ENCODE data around the gene PCDHA12.
"Not testable (repeated sequence)": the region's sequence is repeated elsewhere in the genome, so short reads cannot be mapped to it uniquely, and the experiment has no call there.

The PCDHA12 gene

DNA sequence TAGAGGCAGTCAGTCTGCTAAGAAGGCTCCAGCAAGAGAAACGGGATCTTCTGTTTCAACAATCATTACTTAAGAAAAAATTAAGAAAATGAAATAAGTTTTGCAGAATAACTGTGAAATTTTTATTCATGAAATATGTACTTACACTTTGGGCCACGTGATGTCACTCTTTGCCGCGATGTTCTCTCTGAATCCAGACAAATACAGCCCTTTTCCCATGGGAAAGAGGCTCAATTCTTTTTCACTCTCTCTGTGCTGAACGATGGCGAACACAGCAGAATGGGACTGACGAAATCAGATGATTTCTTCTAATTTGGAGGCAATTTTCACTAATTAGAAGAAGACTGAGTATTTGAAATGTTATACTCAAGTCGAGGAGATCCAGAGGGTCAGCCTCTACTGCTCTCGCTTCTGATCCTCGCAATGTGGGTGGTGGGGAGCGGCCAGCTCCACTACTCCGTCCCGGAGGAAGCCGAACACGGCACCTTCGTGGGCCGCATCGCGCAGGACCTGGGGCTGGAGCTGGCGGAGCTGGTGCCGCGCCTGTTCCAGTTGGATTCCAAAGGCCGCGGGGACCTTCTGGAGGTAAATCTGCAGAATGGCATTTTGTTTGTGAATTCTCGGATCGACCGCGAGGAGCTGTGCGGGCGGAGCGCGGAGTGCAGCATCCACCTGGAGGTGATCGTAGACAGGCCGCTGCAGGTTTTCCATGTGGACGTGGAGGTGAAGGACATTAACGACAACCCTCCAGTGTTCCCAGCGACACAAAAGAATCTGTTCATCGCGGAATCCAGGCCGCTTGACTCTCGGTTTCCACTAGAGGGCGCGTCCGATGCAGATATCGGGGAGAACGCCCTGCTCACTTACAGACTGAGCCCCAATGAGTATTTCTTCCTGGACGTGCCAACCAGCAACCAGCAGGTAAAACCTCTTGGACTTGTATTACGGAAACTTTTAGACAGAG, 26.7 kb upstream of the PCDHA12 start, which contains the start of gene PCDHA9:
Gene PCDHA9, plus strand, starts transcription at position 244 of the 964 bp plus-strand sequence. Its CDS starts 114 bp downstream, at position 358.
- not testable (repeated sequence) for H3K9me3 Mint-ChIP-seq; H3K27ac Mint-ChIP-seq; H3K4me1 Mint-ChIP-seq (ENCODE audit: low read depth); H3K36me3 Mint-ChIP-seq (ENCODE audit: low read depth); H3K4me3 Mint-ChIP-seq; DNase-seq
- H3K27me3 Mint-ChIP-seq = peaks cover 14% of the 10 kb centered on the region

- H3K27ac Mint-ChIP-seq; H3K9me3 Mint-ChIP-seq; DNase-seq; H3K36me3 Mint-ChIP-seq (ENCODE audit: low read depth); H3K4me3 Mint-ChIP-seq; H3K4me1 Mint-ChIP-seq (ENCODE audit: low read depth): not testable (repeated sequence)
- peaks cover 18% of the 10 kb centered on the region for H3K27me3 Mint-ChIP-seq
These were observed 25.1 kb upstream of the PCDHA12 start for GRCh38 chr5:140849831-140850634.

DNA sequence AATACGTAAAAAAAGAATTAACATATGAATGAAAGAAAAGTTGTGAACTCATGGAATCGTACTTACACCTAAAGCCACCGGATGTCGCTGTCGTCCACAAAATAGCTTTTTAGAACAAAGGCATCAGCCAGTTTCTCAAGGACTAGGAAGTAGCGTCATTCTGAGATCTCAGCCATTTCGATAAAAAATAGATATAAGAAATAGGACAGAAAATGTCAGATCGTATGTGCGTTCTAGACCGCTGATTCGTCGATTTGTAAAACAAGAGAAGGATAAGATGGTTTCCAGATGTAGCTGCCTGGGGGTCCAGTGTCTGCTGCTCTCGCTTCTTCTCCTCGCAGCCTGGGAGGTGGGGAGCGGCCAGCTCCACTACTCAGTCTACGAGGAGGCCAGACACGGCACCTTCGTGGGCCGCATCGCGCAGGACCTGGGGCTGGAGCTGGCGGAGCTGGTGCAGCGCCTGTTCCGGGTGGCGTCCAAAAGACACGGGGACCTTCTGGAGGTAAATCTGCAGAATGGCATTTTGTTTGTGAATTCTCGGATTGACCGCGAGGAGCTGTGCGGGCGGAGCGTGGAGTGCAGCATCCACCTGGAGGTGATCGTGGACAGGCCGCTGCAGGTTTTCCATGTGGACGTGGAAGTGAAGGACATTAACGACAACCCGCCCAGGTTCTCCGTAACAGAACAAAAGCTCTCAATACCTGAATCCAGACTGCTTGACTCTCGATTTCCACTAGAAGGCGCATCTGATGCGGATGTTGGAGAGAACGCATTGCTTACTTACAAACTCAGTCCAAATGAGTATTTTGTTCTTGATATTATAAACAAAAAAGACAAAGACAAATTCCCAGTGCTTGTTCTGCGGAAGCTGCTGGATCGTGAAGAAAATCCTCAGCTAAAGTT, 19.1 kb upstream of the PCDHA12 start, which contains the start of gene PCDHA10:
Gene PCDHA10, plus strand, starts transcription at position 126 of the 903 bp plus-strand sequence. Its CDS starts 152 bp downstream, at position 278.
- H3K9me3 Mint-ChIP-seq = peaks cover 5% of the 10 kb centered on the region
- H3K27me3 Mint-ChIP-seq = peaks cover 29% of the 10 kb centered on the region
- no peak for DNase-seq
- H3K4me1 Mint-ChIP-seq (ENCODE audit: low read depth) = no peaks in the 10 kb centered on the region
- no peak within 1 kb of the TSS for H3K27ac Mint-ChIP-seq
- H3K4me3 Mint-ChIP-seq = no peak within 1 kb of the TSS
- no peaks in the 10 kb centered on the region for H3K36me3 Mint-ChIP-seq (ENCODE audit: low read depth)

DNA sequence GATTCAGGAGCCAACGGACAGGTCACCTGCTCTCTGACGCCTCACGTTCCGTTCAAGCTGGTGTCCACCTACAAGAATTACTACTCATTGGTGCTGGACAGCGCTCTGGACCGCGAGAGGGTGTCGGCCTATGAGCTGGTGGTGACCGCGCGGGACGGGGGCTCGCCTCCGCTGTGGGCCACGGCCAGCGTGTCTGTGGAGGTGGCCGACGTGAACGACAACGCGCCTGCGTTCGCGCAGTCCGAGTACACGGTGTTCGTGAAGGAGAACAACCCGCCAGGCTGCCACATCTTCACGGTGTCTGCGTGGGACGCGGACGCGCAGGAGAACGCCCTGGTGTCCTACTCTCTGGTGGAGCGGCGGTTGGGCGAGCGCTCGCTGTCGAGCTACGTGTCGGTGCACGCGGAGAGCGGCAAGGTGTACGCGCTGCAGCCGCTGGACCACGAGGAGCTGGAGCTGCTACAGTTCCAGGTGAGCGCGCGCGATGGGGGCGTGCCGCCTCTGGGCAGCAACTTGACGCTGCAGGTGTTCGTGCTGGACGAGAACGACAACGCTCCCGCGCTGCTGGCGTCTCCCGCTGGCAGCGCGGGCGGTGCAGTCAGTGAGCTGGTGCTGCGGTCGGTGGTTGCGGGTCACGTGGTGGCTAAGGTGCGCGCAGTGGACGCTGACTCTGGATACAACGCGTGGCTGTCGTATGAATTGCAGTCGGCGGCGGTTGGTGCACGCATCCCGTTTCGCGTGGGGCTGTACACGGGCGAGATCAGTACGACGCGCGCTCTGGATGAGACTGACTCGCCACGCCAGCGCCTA, 17.7 kb upstream of the PCDHA12 start:
- H3K4me1 Mint-ChIP-seq (ENCODE audit: low read depth) = no peaks in the 10 kb centered on the region
- no peak overlapping the region for H3K4me3 Mint-ChIP-seq
- no peak for DNase-seq
- no peak overlapping the region for H3K27ac Mint-ChIP-seq
- H3K27me3 Mint-ChIP-seq = peaks cover 43% of the 10 kb centered on the region
- peaks cover 16% of the 10 kb centered on the region for H3K9me3 Mint-ChIP-seq
- H3K36me3 Mint-ChIP-seq (ENCODE audit: low read depth) = no peaks in the 10 kb centered on the region

GRCh38 chr5:140857987-140858240, 17.2 kb upstream of the PCDHA12 start:
- Mint-ChIP-seq H3K4me1 (ENCODE audit: low read depth) (no peaks in the 10 kb centered on the region), H3K27me3 (peaks cover 47% of the 10 kb centered on the region), H3K27ac (no peak overlapping the region), H3K9me3 (peaks cover 18% of the 10 kb centered on the region), H3K4me3 (no peak overlapping the region), H3K36me3 (ENCODE audit: low read depth) (no peaks in the 10 kb centered on the region)
- no peak for DNase-seq

GRCh38 chr5:140862441-140863295, 12.4 kb upstream of the PCDHA12 start:
- no peaks in the 10 kb centered on the region for H3K4me1 Mint-ChIP-seq (ENCODE audit: low read depth)
- no peaks in the 10 kb centered on the region for H3K36me3 Mint-ChIP-seq (ENCODE audit: low read depth)
- peaks cover 39% of the 10 kb centered on the region for H3K27me3 Mint-ChIP-seq

DNA sequence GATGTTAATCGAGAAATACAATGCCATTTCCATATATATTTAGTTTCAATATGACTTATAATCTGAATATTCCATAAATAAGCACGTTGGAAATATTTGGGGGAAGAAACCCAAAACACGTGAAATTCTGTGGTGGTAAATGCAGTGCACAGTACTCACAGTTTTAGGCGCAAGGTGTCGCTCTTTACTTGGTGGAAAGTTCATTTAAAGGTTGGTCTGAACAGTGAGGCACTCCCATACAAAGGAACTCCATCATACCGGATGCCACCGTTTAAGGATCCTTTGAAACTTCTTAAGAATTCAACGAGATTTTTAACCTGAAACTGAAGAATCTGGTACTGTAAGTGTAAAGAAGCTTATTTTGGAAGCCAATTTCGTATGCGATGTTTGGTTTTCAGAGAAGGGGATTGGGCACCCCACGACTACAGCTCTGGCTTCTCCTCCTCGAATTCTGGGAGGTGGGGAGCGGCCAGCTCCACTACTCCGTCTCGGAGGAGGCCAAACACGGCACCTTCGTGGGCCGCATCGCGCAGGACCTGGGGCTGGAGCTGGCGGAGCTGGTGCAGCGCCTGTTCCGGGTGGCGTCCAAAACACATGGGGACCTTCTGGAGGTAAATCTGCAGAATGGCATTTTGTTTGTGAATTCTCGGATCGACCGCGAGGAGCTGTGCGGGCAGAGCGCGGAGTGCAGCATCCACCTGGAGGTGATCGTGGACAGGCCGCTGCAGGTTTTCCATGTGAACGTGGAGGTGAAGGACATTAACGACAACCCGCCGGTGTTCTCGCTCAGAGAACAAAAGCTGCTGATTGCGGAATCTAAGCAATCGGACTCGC, 6.2 kb upstream of the PCDHA12 start, which contains the start of gene PCDHA11:
Gene PCDHA11, plus strand, starts transcription at position 237 of the 834 bp plus-strand sequence. Its CDS starts 147 bp downstream, at position 384.
- Mint-ChIP-seq H3K36me3 (ENCODE audit: low read depth) (peaks cover 7% of the 10 kb centered on the region), H3K4me3 (no peak within 1 kb of the TSS), H3K4me1 (ENCODE audit: low read depth) (no peaks in the 10 kb centered on the region), H3K27me3 (peaks cover 44% of the 10 kb centered on the region), H3K27ac (no peak within 1 kb of the TSS), H3K9me3 (peaks cover 16% of the 10 kb centered on the region)
- DNase-seq = no peak

More at GRCh38 chr5:140862441-140863295, 12.4 kb upstream of the PCDHA12 start:
- H3K4me3 Mint-ChIP-seq = no peak overlapping the region
- H3K9me3 Mint-ChIP-seq = peaks cover 19% of the 10 kb centered on the region
- DNase-seq = no peak
- no peak overlapping the region for H3K27ac Mint-ChIP-seq

GRCh38 chr5:140869555-140869886, 5.6 kb upstream of the PCDHA12 start:
- H3K9me3 Mint-ChIP-seq = peaks cover 21% of the 10 kb centered on the region
- no peak overlapping the region for H3K27ac Mint-ChIP-seq
- peaks cover 47% of the 10 kb centered on the region for H3K27me3 Mint-ChIP-seq

GRCh38 chr5:140870221-140871201, 4.6 kb upstream of the PCDHA12 start:
- Mint-ChIP-seq H3K27ac (no peak overlapping the region), H3K4me1 (ENCODE audit: low read depth) (no peaks in the 10 kb centered on the region), H3K9me3 (peaks cover 27% of the 10 kb centered on the region), H3K36me3 (ENCODE audit: low read depth) (peaks cover 7% of the 10 kb centered on the region), H3K4me3 (no peak overlapping the region), H3K27me3 (peaks cover 54% of the 10 kb centered on the region)
- no peak for DNase-seq

More at GRCh38 chr5:140869555-140869886, 5.6 kb upstream of the PCDHA12 start:
- no peak for DNase-seq
- Mint-ChIP-seq H3K4me3 (no peak overlapping the region), H3K4me1 (ENCODE audit: low read depth) (no peaks in the 10 kb centered on the region), H3K36me3 (ENCODE audit: low read depth) (peaks cover 7% of the 10 kb centered on the region)

DNA sequence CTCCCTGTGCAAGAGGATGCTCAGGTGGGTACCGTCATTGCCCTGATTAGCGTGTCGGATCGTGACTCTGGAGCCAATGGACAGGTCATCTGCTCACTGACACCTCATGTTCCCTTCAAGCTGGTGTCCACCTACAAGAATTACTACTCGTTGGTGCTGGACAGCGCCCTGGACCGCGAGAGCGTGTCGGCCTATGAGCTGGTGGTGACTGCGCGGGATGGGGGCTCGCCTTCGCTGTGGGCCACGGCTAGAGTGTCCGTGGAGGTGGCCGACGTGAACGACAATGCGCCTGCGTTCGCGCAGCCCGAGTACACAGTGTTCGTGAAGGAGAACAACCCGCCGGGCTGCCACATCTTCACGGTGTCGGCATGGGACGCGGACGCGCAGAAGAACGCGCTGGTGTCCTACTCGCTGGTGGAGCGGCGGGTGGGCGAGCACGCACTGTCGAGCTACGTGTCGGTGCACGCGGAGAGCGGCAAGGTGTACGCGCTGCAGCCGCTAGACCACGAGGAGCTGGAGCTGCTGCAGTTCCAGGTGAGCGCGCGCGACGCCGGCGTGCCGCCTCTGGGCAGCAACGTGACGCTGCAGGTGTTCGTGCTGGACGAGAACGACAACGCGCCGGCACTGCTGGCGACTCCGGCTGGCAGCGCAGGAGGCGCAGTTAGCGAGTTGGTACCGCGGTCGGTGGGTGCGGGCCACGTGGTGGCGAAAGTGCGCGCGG, 1.6 kb downstream of the PCDHA12 start:
- not testable (repeated sequence) for H3K36me3 Mint-ChIP-seq (ENCODE audit: low read depth); H3K4me1 Mint-ChIP-seq (ENCODE audit: low read depth); DNase-seq; H3K4me3 Mint-ChIP-seq; H3K27ac Mint-ChIP-seq
- Mint-ChIP-seq H3K27me3 (peaks cover 58% of the 10 kb centered on the region), H3K9me3 (peaks cover 41% of the 10 kb centered on the region)

GRCh38 chr5:140877262-140877581, 2.1 kb downstream of the PCDHA12 start:
- no peak overlapping the region for H3K4me3 Mint-ChIP-seq
- no peak overlapping the region for H3K27ac Mint-ChIP-seq
- no peak for DNase-seq
- peaks cover 60% of the 10 kb centered on the region for H3K27me3 Mint-ChIP-seq
- peaks cover 42% of the 10 kb centered on the region for H3K9me3 Mint-ChIP-seq
- no peaks in the 10 kb centered on the region for H3K4me1 Mint-ChIP-seq (ENCODE audit: low read depth)
- H3K36me3 Mint-ChIP-seq (ENCODE audit: low read depth) = peaks cover 3% of the 10 kb centered on the region
